ENCODE measurements around the gene GHRHR.

GHRHR gene

GRCh38 chr7:30994206-30995100, 30.7 kb downstream of the GHRHR start:
- Histone ChIP-seq H3K27ac (ENCODE audit: low read length) (no peak overlapping the region), H3K4me1 (ENCODE audit: control insufficient read depth, insufficient read depth, low read length) (peaks cover 9% of the 10 kb centered on the region), H3K9me3 (ENCODE audit: control insufficient read depth in 2 of 2, low read length in 2 of 2) (no peaks in the 10 kb centered on the region), H3K36me3 (ENCODE audit: control insufficient read depth in 2 of 2, insufficient read depth in 2 of 2, low read length in 2 of 2) (no peaks in the 10 kb centered on the region), H3K9ac (ENCODE audit: low read length in 2 of 2) (no peak overlapping the region), H3K4me3 (ENCODE audit: low read length in 2 of 2) (no peak overlapping the region), H3K27me3 (ENCODE audit: control insufficient read depth in 1 of 2, insufficient read depth in 2 of 2, low read length in 2 of 2) (peaks cover 0 to under 1% of the 10 kb centered on the region in 2 donors)

DNA sequence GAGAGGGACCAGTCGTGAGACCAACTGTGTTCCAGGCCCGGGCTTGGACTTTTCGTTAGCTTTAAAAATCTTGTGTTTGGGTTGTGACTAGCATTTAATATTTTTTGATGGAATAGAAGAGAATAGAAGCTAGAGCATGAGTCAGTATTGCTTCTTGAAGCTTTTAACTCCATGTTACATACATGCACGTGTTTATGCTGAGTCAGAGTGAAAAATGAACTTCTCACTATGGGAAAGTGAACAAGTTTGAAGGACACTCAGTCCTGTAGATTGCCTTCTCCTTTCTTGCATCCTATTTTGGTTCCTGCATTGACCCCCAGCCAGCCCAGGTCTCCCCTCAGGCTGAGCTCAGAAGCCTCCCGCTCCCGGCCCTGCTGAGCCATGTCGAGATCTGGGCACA, 31.8 kb downstream of the GHRHR start:
- Histone ChIP-seq H3K4me3 (ENCODE audit: low read length in 2 of 2) (no peak overlapping the region), H3K36me3 (ENCODE audit: control insufficient read depth in 2 of 2, insufficient read depth in 2 of 2, low read length in 2 of 2) (no peaks in the 10 kb centered on the region), H3K9me3 (ENCODE audit: control insufficient read depth in 2 of 2, low read length in 2 of 2) (no peaks in the 10 kb centered on the region), H3K27me3 (ENCODE audit: control insufficient read depth in 1 of 2, insufficient read depth in 2 of 2, low read length in 2 of 2) (peaks cover 0 to 4% of the 10 kb centered on the region in 2 donors), H3K27ac (ENCODE audit: low read length) (no peak overlapping the region), H3K9ac (ENCODE audit: low read length in 2 of 2) (no peak overlapping the region), H3K4me1 (ENCODE audit: control insufficient read depth, insufficient read depth, low read length) (peaks cover 5% of the 10 kb centered on the region)

- Histone ChIP-seq H3K27ac (ENCODE audit: low read length) (no peak overlapping the region), H3K27me3 (ENCODE audit: control insufficient read depth in 1 of 2, insufficient read depth in 2 of 2, low read length in 2 of 2) (peaks cover 0 to 4% of the 10 kb centered on the region in 2 donors), H3K36me3 (ENCODE audit: control insufficient read depth in 2 of 2, insufficient read depth in 2 of 2, low read length in 2 of 2) (no peaks in the 10 kb centered on the region), H3K9ac (ENCODE audit: low read length in 2 of 2) (no peak overlapping the region), H3K4me3 (ENCODE audit: low read length in 2 of 2) (no peak overlapping the region), H3K4me1 (ENCODE audit: control insufficient read depth, insufficient read depth, low read length) (peaks cover 5% of the 10 kb centered on the region), H3K9me3 (ENCODE audit: control insufficient read depth in 2 of 2, low read length in 2 of 2) (no peaks in the 10 kb centered on the region)
Observed at GRCh38 chr7:30996256-30996655, 32.5 kb downstream of the GHRHR start.

GRCh38 chr7:30996883-30997282, 33.1 kb downstream of the GHRHR start:
- no peaks in the 10 kb centered on the region for H3K9me3 ChIP-seq (ENCODE audit: control insufficient read depth in 2 of 2, low read length in 2 of 2)
- no peak overlapping the region for H3K4me3 ChIP-seq (ENCODE audit: low read length in 2 of 2)
- H3K27me3 ChIP-seq (ENCODE audit: control insufficient read depth in 1 of 2, insufficient read depth in 2 of 2, low read length in 2 of 2), result peaks cover 0 to 4% of the 10 kb centered on the region in 2 donors
- H3K36me3 ChIP-seq (ENCODE audit: control insufficient read depth in 2 of 2, insufficient read depth in 2 of 2, low read length in 2 of 2), result no peaks in the 10 kb centered on the region
- peaks cover 5% of the 10 kb centered on the region for H3K4me1 ChIP-seq (ENCODE audit: control insufficient read depth, insufficient read depth, low read length)
- no peak overlapping the region for H3K27ac ChIP-seq (ENCODE audit: low read length)
- H3K9ac ChIP-seq (ENCODE audit: low read length in 2 of 2), result no peak overlapping the region

DNA sequence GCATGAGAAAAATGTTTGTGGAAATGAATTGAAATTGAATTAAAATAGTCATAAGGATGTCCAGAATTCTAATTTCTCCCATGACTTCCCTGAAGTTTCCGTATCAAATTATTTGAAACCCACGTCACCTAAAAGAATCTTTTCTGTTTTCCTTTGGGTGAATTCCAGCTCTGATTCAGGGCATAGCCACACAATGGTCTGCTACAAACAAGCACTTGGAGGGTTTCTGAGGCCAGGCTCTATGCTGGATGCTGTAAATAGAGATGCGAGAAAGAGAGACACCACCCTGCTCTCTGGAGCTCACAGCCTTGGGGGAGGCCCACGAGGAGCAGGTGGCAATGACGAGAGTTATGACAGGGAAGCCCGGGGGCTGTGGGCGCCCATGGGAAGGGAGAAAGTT, 33.6 kb downstream of the GHRHR start:
- H3K9me3 ChIP-seq (ENCODE audit: control insufficient read depth in 2 of 2, low read length in 2 of 2), result no peaks in the 10 kb centered on the region
- H3K9ac ChIP-seq (ENCODE audit: low read length in 2 of 2), result no peak overlapping the region
- H3K4me1 ChIP-seq (ENCODE audit: control insufficient read depth, insufficient read depth, low read length), result peaks cover 5% of the 10 kb centered on the region
- H3K36me3 ChIP-seq (ENCODE audit: control insufficient read depth in 2 of 2, insufficient read depth in 2 of 2, low read length in 2 of 2), result no peaks in the 10 kb centered on the region
- peaks cover 0 to 4% of the 10 kb centered on the region in 2 donors for H3K27me3 ChIP-seq (ENCODE audit: control insufficient read depth in 1 of 2, insufficient read depth in 2 of 2, low read length in 2 of 2)
- H3K27ac ChIP-seq (ENCODE audit: low read length), result no peak overlapping the region
- no peak overlapping the region for H3K4me3 ChIP-seq (ENCODE audit: low read length in 2 of 2)

DNA sequence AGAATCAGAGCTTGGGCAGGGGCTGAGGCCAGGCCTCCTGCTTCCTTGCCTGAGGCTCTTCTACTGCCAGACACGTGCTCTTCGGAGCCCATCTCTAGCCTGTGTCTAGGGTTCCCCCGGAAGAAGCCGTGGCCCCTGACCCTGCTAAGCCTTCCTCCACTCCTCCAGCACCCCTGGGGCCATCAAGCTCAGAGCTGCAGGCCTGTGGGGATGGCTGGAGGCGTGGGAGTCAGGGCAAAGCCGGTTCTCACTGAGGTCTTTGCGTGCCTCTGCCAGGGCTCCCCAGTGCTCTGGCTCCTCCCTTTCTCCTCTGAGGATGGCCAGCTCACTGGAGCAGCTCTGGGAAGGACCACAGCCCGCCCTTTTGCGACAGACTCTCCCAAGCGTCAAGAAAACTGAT, 34.4 kb downstream of the GHRHR start:
- Histone ChIP-seq H3K27me3 (ENCODE audit: control insufficient read depth in 1 of 2, insufficient read depth in 2 of 2, low read length in 2 of 2) (peaks cover 0 to 4% of the 10 kb centered on the region in 2 donors), H3K4me3 (ENCODE audit: low read length in 2 of 2) (no peak overlapping the region), H3K9ac (ENCODE audit: low read length in 2 of 2) (no peak overlapping the region), H3K27ac (ENCODE audit: low read length) (no peak overlapping the region), H3K36me3 (ENCODE audit: control insufficient read depth in 2 of 2, insufficient read depth in 2 of 2, low read length in 2 of 2) (no peaks in the 10 kb centered on the region), H3K9me3 (ENCODE audit: control insufficient read depth in 2 of 2, low read length in 2 of 2) (no peaks in the 10 kb centered on the region), H3K4me1 (ENCODE audit: control insufficient read depth, insufficient read depth, low read length) (peaks cover 5% of the 10 kb centered on the region)

DNA sequence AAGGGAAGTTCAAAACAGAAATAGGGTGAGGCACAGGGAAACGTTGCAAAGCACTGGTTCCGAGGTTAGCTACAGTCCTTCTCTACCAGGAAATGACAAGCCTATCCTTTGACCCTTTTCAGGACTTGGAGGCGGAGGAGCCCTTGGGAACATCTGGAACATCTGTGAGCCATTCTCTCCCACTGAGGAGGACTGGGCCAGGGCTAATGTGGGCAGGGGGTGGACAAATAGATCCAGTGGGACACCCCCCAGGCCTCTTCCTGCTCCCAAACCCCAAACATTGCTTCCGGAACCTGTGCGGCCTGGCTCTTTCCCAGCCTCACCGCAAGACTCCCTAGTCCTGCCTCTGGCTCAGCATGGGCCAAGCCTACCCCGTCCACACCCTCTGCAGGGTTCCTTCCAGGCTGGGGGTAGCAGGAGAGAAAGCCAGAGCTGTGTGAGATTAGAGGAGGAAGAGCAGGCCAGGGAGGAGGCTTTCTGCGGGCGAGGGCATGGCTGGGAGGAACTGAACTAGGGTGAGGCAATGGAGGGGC, 36.5 kb downstream of the GHRHR start:
- Histone ChIP-seq H3K4me3 (ENCODE audit: low read length in 2 of 2) (no peak overlapping the region), H3K27me3 (ENCODE audit: control insufficient read depth in 1 of 2, insufficient read depth in 2 of 2, low read length in 2 of 2) (peaks cover 0 to 4% of the 10 kb centered on the region in 2 donors), H3K27ac (ENCODE audit: low read length) (no peak overlapping the region), H3K36me3 (ENCODE audit: control insufficient read depth in 2 of 2, insufficient read depth in 2 of 2, low read length in 2 of 2) (no peaks in the 10 kb centered on the region), H3K9me3 (ENCODE audit: control insufficient read depth in 2 of 2, low read length in 2 of 2) (peaks cover 10% of the 10 kb centered on the region in 2 donors), H3K9ac (ENCODE audit: low read length in 2 of 2) (no peak overlapping the region), H3K4me1 (ENCODE audit: control insufficient read depth, insufficient read depth, low read length) (peaks cover 5% of the 10 kb centered on the region)

DNA sequence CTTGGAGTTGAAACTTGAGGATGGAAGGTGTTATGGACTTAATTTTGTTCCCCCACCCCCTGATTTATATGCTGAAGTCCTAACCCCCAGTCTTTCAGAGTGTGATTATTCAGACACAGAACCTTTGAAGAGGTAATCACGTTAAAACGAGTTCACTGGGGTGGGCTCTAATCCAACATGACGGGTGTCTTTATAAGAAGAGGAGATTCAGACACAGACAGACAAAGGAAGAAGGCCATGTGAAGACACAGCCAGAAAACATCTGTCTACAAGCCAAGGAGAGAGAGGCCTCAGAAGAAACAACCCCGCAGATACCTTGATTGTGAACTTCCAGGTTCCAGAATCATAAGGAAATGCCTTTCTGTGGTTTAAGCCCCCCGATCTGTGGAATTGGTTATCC, 37.0 kb downstream of the GHRHR start:
- no peak overlapping the region for H3K9ac ChIP-seq (ENCODE audit: low read length in 2 of 2)

GRCh38 chr7:31002256-31002655, 38.5 kb downstream of the GHRHR start:
- H3K36me3 ChIP-seq (ENCODE audit: control insufficient read depth in 2 of 2, insufficient read depth in 2 of 2, low read length in 2 of 2), result no peaks in the 10 kb centered on the region
- H3K4me3 ChIP-seq (ENCODE audit: low read length in 2 of 2), result no peak overlapping the region
- H3K9ac ChIP-seq (ENCODE audit: low read length in 2 of 2), result no peak overlapping the region
- peaks cover 10% of the 10 kb centered on the region in 2 donors for H3K9me3 ChIP-seq (ENCODE audit: control insufficient read depth in 2 of 2, low read length in 2 of 2)
- peaks cover 0 to 7% of the 10 kb centered on the region in 2 donors for H3K27me3 ChIP-seq (ENCODE audit: control insufficient read depth in 1 of 2, insufficient read depth in 2 of 2, low read length in 2 of 2)
- H3K4me1 ChIP-seq (ENCODE audit: control insufficient read depth, insufficient read depth, low read length), result peaks cover 2% of the 10 kb centered on the region
- no peak overlapping the region for H3K27ac ChIP-seq (ENCODE audit: low read length)

More for the DNA sequence above, 37.0 kb downstream of the GHRHR start:
- no peaks in the 10 kb centered on the region for H3K36me3 ChIP-seq (ENCODE audit: control insufficient read depth in 2 of 2, insufficient read depth in 2 of 2, low read length in 2 of 2)
- H3K4me3 ChIP-seq (ENCODE audit: low read length in 2 of 2), result no peak overlapping the region
- no peak overlapping the region for H3K27ac ChIP-seq (ENCODE audit: low read length)
- peaks cover 3% of the 10 kb centered on the region for H3K4me1 ChIP-seq (ENCODE audit: control insufficient read depth, insufficient read depth, low read length)
- H3K9me3 ChIP-seq (ENCODE audit: control insufficient read depth in 2 of 2, low read length in 2 of 2), result peaks cover 10% of the 10 kb centered on the region in 2 donors
- H3K27me3 ChIP-seq (ENCODE audit: control insufficient read depth in 1 of 2, insufficient read depth in 2 of 2, low read length in 2 of 2), result peaks cover 0 to 5% of the 10 kb centered on the region in 2 donors

DNA sequence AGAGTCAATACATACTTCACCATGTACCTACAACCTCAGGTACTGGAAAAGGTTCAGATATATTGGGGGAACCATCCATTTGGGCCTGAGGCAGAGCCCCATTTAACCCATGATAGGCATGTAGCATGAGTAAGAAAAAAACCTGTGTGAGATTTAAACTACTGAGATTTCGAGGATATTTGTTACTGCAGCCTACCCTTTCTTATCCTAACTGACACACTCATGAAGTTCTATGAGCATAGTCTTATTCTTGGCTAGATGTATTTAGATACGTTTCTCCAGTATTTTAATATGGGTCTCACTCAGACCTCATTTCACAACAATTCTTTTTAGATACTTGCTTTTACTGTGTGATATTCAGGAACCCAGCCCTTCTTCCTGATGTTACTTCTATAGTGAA, 39.3 kb downstream of the GHRHR start:
- H3K27ac ChIP-seq (ENCODE audit: low read length), result no peak overlapping the region
- H3K27me3 ChIP-seq (ENCODE audit: control insufficient read depth in 1 of 2, insufficient read depth in 2 of 2, low read length in 2 of 2), result peaks cover 0 to 7% of the 10 kb centered on the region in 2 donors
- H3K36me3 ChIP-seq (ENCODE audit: control insufficient read depth in 2 of 2, insufficient read depth in 2 of 2, low read length in 2 of 2), result no peaks in the 10 kb centered on the region
- H3K4me3 ChIP-seq (ENCODE audit: low read length in 2 of 2), result no peak overlapping the region
- peaks cover 10% of the 10 kb centered on the region in 2 donors for H3K9me3 ChIP-seq (ENCODE audit: control insufficient read depth in 2 of 2, low read length in 2 of 2)
- no peak overlapping the region for H3K9ac ChIP-seq (ENCODE audit: low read length in 2 of 2)
- peaks cover 2% of the 10 kb centered on the region for H3K4me1 ChIP-seq (ENCODE audit: control insufficient read depth, insufficient read depth, low read length)

DNA sequence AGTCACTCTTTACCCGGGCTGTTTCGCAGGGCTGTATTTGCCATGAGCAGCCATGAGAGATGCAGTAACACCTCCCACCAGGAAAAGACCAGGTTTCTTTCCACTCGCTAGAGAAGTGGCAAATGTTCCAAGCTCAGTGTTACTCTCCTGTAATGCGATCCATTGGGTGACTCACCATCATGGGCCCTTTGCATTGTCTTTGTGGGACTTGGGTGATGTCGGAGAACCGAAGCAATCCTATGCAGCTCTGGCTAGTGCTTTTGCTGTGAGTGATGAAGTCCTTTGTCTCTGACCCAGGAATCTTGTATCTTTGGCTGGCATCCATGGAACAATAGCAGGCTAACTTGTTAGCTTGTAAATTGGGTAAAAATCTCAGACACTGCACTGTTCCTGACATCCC, 40.0 kb downstream of the GHRHR start:
- Histone ChIP-seq H3K36me3 (ENCODE audit: control insufficient read depth in 2 of 2, insufficient read depth in 2 of 2, low read length in 2 of 2) (no peaks in the 10 kb centered on the region), H3K27ac (ENCODE audit: low read length) (no peak overlapping the region), H3K27me3 (ENCODE audit: control insufficient read depth in 1 of 2, insufficient read depth in 2 of 2, low read length in 2 of 2) (peaks cover 0 to 7% of the 10 kb centered on the region in 2 donors), H3K4me3 (ENCODE audit: low read length in 2 of 2) (no peak overlapping the region), H3K9ac (ENCODE audit: low read length in 2 of 2) (no peak overlapping the region), H3K9me3 (ENCODE audit: control insufficient read depth in 2 of 2, low read length in 2 of 2) (peaks cover 10% of the 10 kb centered on the region in 2 donors), H3K4me1 (ENCODE audit: control insufficient read depth, insufficient read depth, low read length) (peaks cover 2% of the 10 kb centered on the region)

Measured in stomach smooth muscle (tissue), 2 donors.